BJ (cell line): ENCODE results near the gene MINDY4B. TPM values are rescaled to one million over a fixed set of nuclear protein-coding genes. Genes with fewer than 3 reads are reported as not detected.

Source experiments
- CTCF ChIA-PET: fragments of 350-600 bp; formaldehyde crosslinking; extraction: SDS; loops from one replicate; lab custom pipeline; 2021; ENCODE audit warnings: antibody characterized with exemption, inconsistent platforms; lab: Yijun Ruan, JAX
- POLR2A ChIA-PET: fragments of 300-600 bp; sonication (Branson Sonifier 250); formaldehyde crosslinking; extraction: SDS; loops from one replicate; lab custom pipeline; 2021; ENCODE audit warnings: antibody characterized with exemption; lab: Charles Lee
- DNase-seq: peaks from one replicate; pipeline ENCODE4 v3.0.0-alpha.2; 2011; ENCODE audit warnings: low read depth
- H3K27me3 ChIP-seq: 2 replicates; pipeline ENCODE4 v1.6.0; 2011; ENCODE audit warnings: low read length; ENCODE audit not compliant: control insufficient read depth, insufficient read depth
- H3K36me3 ChIP-seq: 2 replicates; pipeline ENCODE4 v1.5.1; 2011; ENCODE audit warnings: low read length; ENCODE audit not compliant: control insufficient read depth, insufficient read depth
- H3K4me3 ChIP-seq: 2 replicates; pipeline ENCODE4 v1.5.1; 2011; ENCODE audit warnings: low read depth, mild to moderate bottlenecking, control low read depth, low read length
- CTCF ChIP-seq: IDR thresholded peaks from 2 replicates; pipeline ENCODE4 v1.5.1; 2011; ENCODE audit warnings: low read depth, mild to moderate bottlenecking, control low read depth, inconsistent platforms, low read length, moderate library complexity; ENCODE audit not compliant: insufficient read depth
- polyA plus RNA-seq: library from polyadenylated mRNA; depleted of rRNA; stranded (reverse); fragments of >200 nt; gene quantifications from 2 replicates; pipeline ENCODE4 v1.2.3, GENCODE V29; 2011; rRNA removed

MINDY4B gene
- polyA plus RNA-seq, 1 experiment = not detected

GRCh38 chr3:150825192-150825915 lies 79.9 kb downstream of the MINDY4B start:
- DNase-seq = no peak
- ChIA-PET POLR2A (no interaction called here), CTCF (interaction anchor here (0.6 to 1.0 kb wide), 3 partner anchors 23 to 63 kb away, joined by 3 read pairs; no protein-coding TSS in a partner anchor)
- Histone ChIP-seq H3K36me3 (no peaks in the 10 kb centered on the region), H3K4me3 (no peak overlapping the region), H3K27me3 (no peaks in the 10 kb centered on the region; the same call in 1 of the 2 replicates)
- TF ChIP-seq CTCF = no peak

- Histone ChIP-seq H3K36me3 (no peaks in the 10 kb centered on the region), H3K4me3 (no peak overlapping the region), H3K27me3 (no peaks in the 10 kb centered on the region; the same call in 1 of the 2 replicates)
- no peak for DNase-seq
- POLR2A ChIA-PET = no interaction called here
- CTCF ChIA-PET = no interaction called here
- TF ChIP-seq CTCF = no peak
Observed at GRCh38 chr3:150823277-150823676, 82.0 kb downstream of the MINDY4B start.

GRCh38 chr3:150822636-150823035 lies 82.6 kb downstream of the MINDY4B start:
- CTCF ChIA-PET = no interaction called here
- no peak for DNase-seq
- POLR2A ChIA-PET = no interaction called here
- H3K4me3 ChIP-seq = no peak overlapping the region
- no peaks in the 10 kb centered on the region; the same call in 1 of the 2 replicates for H3K27me3 ChIP-seq
- no peaks in the 10 kb centered on the region for H3K36me3 ChIP-seq
- no peak for TF ChIP-seq CTCF

Other genes with a start within 250 kb of the MINDY4B start
- gene ERICH6, start 201.5 kb downstream of the MINDY4B start, polyA plus RNA-seq = not detected in 2 replicates
- 34.2 and 39.3 TPM in 2 replicates for gene SIAH2, start 142.3 kb downstream of the MINDY4B start, polyA plus RNA-seq
- not detected in 2 replicates for gene CLRN1, start 67.3 kb upstream of the MINDY4B start, polyA plus RNA-seq
- gene MED12L, start 180.2 kb upstream of the MINDY4B start, polyA plus RNA-seq = 0.06 and 0.28 TPM in 2 replicates